ENCODE results near the gene MAGIX.

DNA sequence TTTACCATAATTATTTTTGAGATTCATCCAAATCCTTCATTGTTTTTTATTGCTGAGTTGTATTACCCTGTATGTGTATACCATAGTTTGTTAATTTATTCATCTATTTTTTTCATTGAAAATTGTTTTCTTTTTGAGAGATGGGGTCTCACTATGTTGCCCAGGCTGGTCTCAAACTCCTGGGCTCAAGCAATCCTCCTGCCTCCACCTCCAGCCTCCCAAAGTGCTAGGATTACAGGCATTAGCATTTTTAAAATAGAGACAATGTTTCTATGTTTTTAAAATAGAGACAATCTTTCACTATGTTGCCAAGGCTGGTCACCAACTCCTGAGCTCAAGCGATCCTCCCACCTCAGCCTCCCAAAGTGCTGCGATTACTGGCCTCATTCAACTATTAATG lies 1.6 kb upstream of the MAGIX start:
- TF ChIP-seq, protein P1, sequence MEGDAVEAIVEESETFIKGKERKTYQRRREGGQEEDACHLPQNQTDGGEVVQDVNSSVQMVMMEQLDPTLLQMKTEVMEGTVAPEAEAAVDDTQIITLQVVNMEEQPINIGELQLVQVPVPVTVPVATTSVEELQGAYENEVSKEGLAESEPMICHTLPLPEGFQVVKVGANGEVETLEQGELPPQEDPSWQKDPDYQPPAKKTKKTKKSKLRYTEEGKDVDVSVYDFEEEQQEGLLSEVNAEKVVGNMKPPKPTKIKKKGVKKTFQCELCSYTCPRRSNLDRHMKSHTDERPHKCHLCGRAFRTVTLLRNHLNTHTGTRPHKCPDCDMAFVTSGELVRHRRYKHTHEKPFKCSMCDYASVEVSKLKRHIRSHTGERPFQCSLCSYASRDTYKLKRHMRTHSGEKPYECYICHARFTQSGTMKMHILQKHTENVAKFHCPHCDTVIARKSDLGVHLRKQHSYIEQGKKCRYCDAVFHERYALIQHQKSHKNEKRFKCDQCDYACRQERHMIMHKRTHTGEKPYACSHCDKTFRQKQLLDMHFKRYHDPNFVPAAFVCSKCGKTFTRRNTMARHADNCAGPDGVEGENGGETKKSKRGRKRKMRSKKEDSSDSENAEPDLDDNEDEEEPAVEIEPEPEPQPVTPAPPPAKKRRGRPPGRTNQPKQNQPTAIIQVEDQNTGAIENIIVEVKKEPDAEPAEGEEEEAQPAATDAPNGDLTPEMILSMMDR (IDR thresholded peaks at IDR 0.05), result no peak
- TF ChIP-seq EP300 (IDR thresholded peaks at IDR 0.05; ENCODE audit: low read depth), result no peak
